ENCODE results near the gene PRSS56. TPM values are rescaled to one million over a fixed set of nuclear protein-coding genes. Genes with fewer than 3 reads are reported as not detected.

PRSS56 gene
- total RNA-seq, 1 donor from 2014 or later: not detected

DNA sequence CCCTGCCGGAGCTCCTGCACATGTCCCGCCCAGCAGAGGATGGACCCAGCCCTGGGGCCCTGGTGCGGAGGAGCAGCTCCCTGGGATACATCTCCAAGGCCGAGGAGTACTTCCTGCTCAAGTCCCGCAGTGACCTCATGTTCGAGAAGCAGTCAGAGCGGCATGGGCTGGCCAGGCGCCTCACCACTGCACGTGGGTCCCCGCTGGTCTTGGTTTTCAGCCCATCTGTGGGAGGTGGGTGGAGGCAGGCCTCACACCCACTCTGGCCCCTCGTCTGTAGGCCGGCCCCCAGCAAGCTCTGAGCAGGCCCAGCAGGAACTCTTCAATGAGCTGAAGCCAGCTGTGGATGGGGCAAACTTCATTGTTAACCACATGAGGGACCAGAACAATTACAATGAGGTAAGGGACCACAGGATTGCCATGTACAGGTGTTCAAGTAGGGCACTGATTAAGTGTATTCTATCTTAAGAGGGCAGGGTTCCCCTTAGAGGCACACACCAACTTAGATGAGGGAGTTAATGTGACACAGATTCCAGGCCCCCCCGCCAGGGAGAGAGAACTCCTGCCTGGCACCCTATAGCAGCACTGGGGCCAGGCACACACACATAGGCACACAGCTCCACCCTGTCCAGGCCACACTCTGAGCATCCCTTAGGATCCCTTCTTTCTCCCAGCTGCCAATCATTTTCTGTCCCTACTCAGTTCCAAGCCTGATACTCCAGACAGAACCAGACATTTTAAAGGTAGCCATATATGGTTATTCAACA lies 13.9 kb downstream of the PRSS56 start:
- no peaks in the 10 kb centered on the region for H3K36me3 ChIP-seq (ENCODE audit: control insufficient read depth, insufficient read depth, low read length)
- H3K27me3 ChIP-seq (ENCODE audit: control insufficient read depth, insufficient read depth, low read length): peaks cover 16% of the 10 kb centered on the region
- no peak overlapping the region for H3K4me3 ChIP-seq (ENCODE audit: low read depth, low read length)
- no peak for DNase-seq (ENCODE audit: low read depth)
- TF ChIP-seq, protein P1, sequence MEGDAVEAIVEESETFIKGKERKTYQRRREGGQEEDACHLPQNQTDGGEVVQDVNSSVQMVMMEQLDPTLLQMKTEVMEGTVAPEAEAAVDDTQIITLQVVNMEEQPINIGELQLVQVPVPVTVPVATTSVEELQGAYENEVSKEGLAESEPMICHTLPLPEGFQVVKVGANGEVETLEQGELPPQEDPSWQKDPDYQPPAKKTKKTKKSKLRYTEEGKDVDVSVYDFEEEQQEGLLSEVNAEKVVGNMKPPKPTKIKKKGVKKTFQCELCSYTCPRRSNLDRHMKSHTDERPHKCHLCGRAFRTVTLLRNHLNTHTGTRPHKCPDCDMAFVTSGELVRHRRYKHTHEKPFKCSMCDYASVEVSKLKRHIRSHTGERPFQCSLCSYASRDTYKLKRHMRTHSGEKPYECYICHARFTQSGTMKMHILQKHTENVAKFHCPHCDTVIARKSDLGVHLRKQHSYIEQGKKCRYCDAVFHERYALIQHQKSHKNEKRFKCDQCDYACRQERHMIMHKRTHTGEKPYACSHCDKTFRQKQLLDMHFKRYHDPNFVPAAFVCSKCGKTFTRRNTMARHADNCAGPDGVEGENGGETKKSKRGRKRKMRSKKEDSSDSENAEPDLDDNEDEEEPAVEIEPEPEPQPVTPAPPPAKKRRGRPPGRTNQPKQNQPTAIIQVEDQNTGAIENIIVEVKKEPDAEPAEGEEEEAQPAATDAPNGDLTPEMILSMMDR (IDR thresholded peaks at IDR 0.05; ENCODE audit: insufficient read depth, low read length, poor library complexity, severe bottlenecking): no peak

DNA sequence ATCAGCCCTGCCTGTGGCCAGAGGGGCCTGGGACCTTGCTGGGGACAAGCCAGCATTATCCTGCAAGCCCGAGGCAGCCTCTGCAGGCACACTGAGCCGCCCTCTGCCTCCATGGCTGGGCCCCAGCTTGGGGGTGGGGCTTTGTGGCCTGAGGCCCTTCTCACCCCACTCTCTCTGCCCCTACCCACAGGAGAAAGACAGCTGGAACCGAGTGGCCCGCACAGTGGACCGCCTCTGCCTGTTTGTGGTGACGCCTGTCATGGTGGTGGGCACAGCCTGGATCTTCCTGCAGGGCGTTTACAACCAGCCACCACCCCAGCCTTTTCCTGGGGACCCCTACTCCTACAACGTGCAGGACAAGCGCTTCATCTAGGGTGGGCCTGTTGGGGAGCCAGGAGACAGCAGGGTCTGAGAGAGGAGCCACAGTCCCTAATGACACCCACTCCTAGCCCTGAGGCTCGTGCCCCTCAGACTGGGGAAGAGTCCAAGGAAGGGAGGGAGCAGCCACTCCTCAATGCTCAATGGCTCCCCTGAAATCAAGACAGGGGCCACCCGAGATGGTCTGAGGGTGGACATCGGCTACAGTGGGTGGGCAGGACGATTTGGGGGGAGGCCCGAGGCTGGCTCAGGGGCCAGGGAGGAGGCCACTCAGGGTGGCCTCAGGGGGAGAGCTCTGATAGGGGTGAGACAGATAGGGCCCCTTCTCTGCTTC lies 14.9 kb downstream of the PRSS56 start:
- peaks cover 26% of the 10 kb centered on the region for H3K27me3 ChIP-seq (ENCODE audit: control insufficient read depth, insufficient read depth, low read length)
- no peak overlapping the region for H3K4me3 ChIP-seq (ENCODE audit: low read depth, low read length)
- TF ChIP-seq, protein P1 (IDR thresholded peaks at IDR 0.05; ENCODE audit: insufficient read depth, low read length, poor library complexity, severe bottlenecking): no peak
- no peak for DNase-seq (ENCODE audit: low read depth)
- no peaks in the 10 kb centered on the region for H3K36me3 ChIP-seq (ENCODE audit: control insufficient read depth, insufficient read depth, low read length)

DNA sequence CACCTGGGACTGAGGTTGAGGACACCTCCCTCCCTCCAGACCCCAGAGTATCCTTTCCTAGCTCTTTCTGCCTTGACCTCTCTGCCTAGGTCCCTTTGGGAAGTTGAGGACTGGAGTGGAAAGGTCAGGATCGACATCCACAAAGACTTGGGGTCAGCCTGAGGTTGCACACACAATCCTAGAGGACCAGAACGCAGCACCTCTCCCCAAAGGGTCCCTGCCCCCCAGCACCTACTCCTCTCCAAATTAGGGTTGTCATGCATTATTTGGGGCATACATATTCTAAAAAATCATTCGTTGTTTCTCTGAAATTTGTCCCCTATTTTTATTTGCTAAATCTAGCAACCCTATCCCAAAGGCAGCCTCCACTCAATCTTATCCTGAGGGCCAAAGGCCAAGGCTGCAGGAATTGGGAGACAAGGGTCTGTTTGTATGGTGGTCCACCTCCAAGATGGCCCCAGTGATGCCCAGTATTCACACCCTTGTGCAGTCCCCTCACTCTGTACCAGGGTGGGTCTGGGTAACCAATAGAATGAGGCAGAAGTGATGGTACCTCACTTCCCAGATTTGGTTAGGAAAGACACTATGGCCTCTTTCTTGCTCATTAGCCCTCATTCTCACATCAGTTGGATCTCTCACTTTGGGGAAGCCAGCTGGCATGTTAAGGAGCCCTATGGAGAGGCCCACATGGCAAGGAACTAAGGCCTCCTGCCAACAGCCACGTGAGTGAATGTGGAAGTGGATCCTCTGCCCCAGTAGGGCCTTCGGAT lies 15.8 kb downstream of the PRSS56 start:
- Histone ChIP-seq H3K27me3 (ENCODE audit: control insufficient read depth, insufficient read depth, low read length) (peaks cover 30% of the 10 kb centered on the region), H3K4me3 (ENCODE audit: low read depth, low read length) (no peak overlapping the region), H3K36me3 (ENCODE audit: control insufficient read depth, insufficient read depth, low read length) (no peaks in the 10 kb centered on the region)
- DNase-seq (ENCODE audit: low read depth): no peak
- TF ChIP-seq, protein P1 (IDR thresholded peaks at IDR 0.05; ENCODE audit: insufficient read depth, low read length, poor library complexity, severe bottlenecking): no peak

DNA sequence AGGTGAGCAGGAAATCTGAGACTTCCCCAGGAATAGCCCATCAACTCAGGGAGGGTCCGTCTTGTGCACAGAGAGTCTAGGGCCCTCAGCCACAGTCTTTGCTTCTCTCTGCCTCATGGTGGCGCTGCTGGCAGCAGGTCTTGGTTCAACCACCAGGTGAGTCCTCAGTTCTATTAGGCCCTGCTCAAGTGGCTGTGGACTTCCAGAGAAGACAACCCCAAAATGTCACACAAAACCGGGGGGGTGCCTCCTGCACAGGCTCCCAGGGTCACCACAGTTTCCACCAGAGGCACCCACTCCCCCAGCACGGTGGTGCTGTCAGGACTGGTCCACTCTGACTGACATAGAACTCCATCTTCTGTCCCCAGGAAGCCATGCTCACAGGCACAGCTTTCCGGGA lies 16.9 kb downstream of the PRSS56 start:
- DNase-seq (ENCODE audit: low read depth): no peak
- no peaks in the 10 kb centered on the region for H3K36me3 ChIP-seq (ENCODE audit: control insufficient read depth, insufficient read depth, low read length)
- H3K4me3 ChIP-seq (ENCODE audit: low read depth, low read length): no peak overlapping the region
- peaks cover 30% of the 10 kb centered on the region for H3K27me3 ChIP-seq (ENCODE audit: control insufficient read depth, insufficient read depth, low read length)
- TF ChIP-seq, protein P1 (IDR thresholded peaks at IDR 0.05; ENCODE audit: insufficient read depth, low read length, poor library complexity, severe bottlenecking): peak; percentile 31

DNA sequence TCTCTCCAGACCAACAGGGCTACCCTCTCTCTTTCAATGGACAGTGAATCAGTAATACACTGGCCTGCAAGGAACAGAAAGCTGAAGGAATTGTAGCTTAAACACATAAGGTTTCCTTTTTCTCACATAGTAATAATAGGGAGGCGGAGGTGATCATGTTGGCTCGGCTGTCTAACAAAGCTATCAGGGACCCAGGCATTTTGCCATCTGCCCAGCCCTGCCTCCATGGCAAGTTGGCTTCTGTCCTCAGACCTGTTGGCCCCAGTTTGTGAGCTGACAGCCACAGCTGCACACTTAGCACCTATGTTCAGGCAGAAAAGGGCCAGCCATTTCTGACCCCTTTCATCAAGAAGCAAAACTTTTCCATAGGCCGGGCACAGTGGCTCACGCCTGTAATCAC lies 17.3 kb downstream of the PRSS56 start:
- peaks cover 30% of the 10 kb centered on the region for H3K27me3 ChIP-seq (ENCODE audit: control insufficient read depth, insufficient read depth, low read length)
- DNase-seq (ENCODE audit: low read depth): no peak
- TF ChIP-seq, protein P1 (IDR thresholded peaks at IDR 0.05; ENCODE audit: insufficient read depth, low read length, poor library complexity, severe bottlenecking): no peak
- H3K36me3 ChIP-seq (ENCODE audit: control insufficient read depth, insufficient read depth, low read length): no peaks in the 10 kb centered on the region
- H3K4me3 ChIP-seq (ENCODE audit: low read depth, low read length): no peak overlapping the region

All from kidney epithelial cell (primary cell).